ENCODE measurements around the gene TBC1D14. TPM values are rescaled to one million over a fixed set of nuclear protein-coding genes. Genes with fewer than 3 reads are reported as not detected.

TBC1D14 gene
- total RNA-seq, 3 donors from 2014 or later (not counting 1 experiment from before 2014, with no cell fraction given): 36.0 to 54.7 (median 53.2) TPM

- TF ChIP-seq, protein P1, sequence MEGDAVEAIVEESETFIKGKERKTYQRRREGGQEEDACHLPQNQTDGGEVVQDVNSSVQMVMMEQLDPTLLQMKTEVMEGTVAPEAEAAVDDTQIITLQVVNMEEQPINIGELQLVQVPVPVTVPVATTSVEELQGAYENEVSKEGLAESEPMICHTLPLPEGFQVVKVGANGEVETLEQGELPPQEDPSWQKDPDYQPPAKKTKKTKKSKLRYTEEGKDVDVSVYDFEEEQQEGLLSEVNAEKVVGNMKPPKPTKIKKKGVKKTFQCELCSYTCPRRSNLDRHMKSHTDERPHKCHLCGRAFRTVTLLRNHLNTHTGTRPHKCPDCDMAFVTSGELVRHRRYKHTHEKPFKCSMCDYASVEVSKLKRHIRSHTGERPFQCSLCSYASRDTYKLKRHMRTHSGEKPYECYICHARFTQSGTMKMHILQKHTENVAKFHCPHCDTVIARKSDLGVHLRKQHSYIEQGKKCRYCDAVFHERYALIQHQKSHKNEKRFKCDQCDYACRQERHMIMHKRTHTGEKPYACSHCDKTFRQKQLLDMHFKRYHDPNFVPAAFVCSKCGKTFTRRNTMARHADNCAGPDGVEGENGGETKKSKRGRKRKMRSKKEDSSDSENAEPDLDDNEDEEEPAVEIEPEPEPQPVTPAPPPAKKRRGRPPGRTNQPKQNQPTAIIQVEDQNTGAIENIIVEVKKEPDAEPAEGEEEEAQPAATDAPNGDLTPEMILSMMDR (IDR thresholded peaks at IDR 0.05): no peak
- Histone ChIP-seq H3K36me3 (ENCODE audit: control insufficient read depth, insufficient read depth, low read length) (peaks cover 59% of the 10 kb centered on the region), H3K4me1 (ENCODE audit: control insufficient read depth, insufficient read depth, low read length) (peaks cover 19% of the 10 kb centered on the region), H3K27me3 (ENCODE audit: control insufficient read depth, insufficient read depth, low read length) (no peaks in the 10 kb centered on the region), H3K27ac (ENCODE audit: low read length) (no peak overlapping the region), H3K4me3 (ENCODE audit: low read length) (no peak overlapping the region), H3K9me3 (ENCODE audit: control insufficient read depth, insufficient read depth, low read length) (no peaks in the 10 kb centered on the region)
- ATAC-seq: no peak
- no peak overlapping the region for H3K27ac Mint-ChIP-seq
- 97% methylated on average over 10 of the region's 10 CpGs for WGBS (ENCODE audit: insufficient coverage)
- no peak for DNase-seq
- H3K9me3 Mint-ChIP-seq: no peaks in the 10 kb centered on the region
- H3K4me3 Mint-ChIP-seq: no peak overlapping the region
- no peaks in the 10 kb centered on the region for H3K27me3 Mint-ChIP-seq (ENCODE audit: low read depth in 2 of 2)
- intact Hi-C loops (cut with micrococcal nuclease): no loop called here
- peaks cover 17 to 21% of the 10 kb centered on the region in 2 donors for H3K4me1 Mint-ChIP-seq
- H3K36me3 Mint-ChIP-seq: peaks cover 8% of the 10 kb centered on the region
Observed at GRCh38 chr4:7055990-7056325, 146.3 kb downstream of the TBC1D14 start.

- Histone ChIP-seq H3K4me1 (ENCODE audit: control insufficient read depth, insufficient read depth, low read length) (no peaks in the 10 kb centered on the region), H3K4me3 (ENCODE audit: low read length) (no peak overlapping the region), H3K27ac (ENCODE audit: low read length) (no peak overlapping the region), H3K27me3 (ENCODE audit: control insufficient read depth, insufficient read depth, low read length) (no peaks in the 10 kb centered on the region), H3K36me3 (ENCODE audit: control insufficient read depth, insufficient read depth, low read length) (peaks cover 76% of the 10 kb centered on the region), H3K9me3 (ENCODE audit: control insufficient read depth, insufficient read depth, low read length) (no peaks in the 10 kb centered on the region)
- H3K27me3 Mint-ChIP-seq (ENCODE audit: low read depth in 2 of 2): no peaks in the 10 kb centered on the region
- H3K4me1 Mint-ChIP-seq: peaks cover 7% of the 10 kb centered on the region in 2 donors
- no peaks in the 10 kb centered on the region for H3K9me3 Mint-ChIP-seq
- TF ChIP-seq, protein P1 (IDR thresholded peaks at IDR 0.05): no peak
- DNase-seq: no peak
- H3K36me3 Mint-ChIP-seq: peaks cover 15% of the 10 kb centered on the region
- intact Hi-C loops (cut with micrococcal nuclease): no loop called here
- ATAC-seq: no peak
- H3K4me3 Mint-ChIP-seq: no peak overlapping the region
- H3K27ac Mint-ChIP-seq: no peak overlapping the region
- WGBS (ENCODE audit: insufficient coverage): 90% methylated on average over 3 of the region's 3 CpGs
Observed at GRCh38 chr4:7058792-7059191, 149.2 kb downstream of the TBC1D14 start.

- Histone ChIP-seq H3K27ac (ENCODE audit: low read length) (no peak overlapping the region), H3K27me3 (ENCODE audit: control insufficient read depth, insufficient read depth, low read length) (no peaks in the 10 kb centered on the region), H3K4me1 (ENCODE audit: control insufficient read depth, insufficient read depth, low read length) (no peaks in the 10 kb centered on the region), H3K4me3 (ENCODE audit: low read length) (no peak overlapping the region), H3K9me3 (ENCODE audit: control insufficient read depth, insufficient read depth, low read length) (no peaks in the 10 kb centered on the region), H3K36me3 (ENCODE audit: control insufficient read depth, insufficient read depth, low read length) (peaks cover 73% of the 10 kb centered on the region)
- DNase-seq: no peak
- Mint-ChIP-seq H3K27ac (no peak overlapping the region), H3K27me3 (ENCODE audit: low read depth in 2 of 2) (no peaks in the 10 kb centered on the region), H3K9me3 (no peaks in the 10 kb centered on the region), H3K36me3 (peaks cover 8% of the 10 kb centered on the region), H3K4me1 (peaks cover 0 to 4% of the 10 kb centered on the region in 2 donors), H3K4me3 (no peak overlapping the region)
- intact Hi-C loops (cut with micrococcal nuclease): no loop called here
- WGBS (ENCODE audit: insufficient coverage): 86% methylated on average over 11 of the region's 11 CpGs
- no peak for ATAC-seq
- TF ChIP-seq, protein P1 (IDR thresholded peaks at IDR 0.05): no peak
Observed at GRCh38 chr4:7059662-7060061, 150.0 kb downstream of the TBC1D14 start.

- Histone ChIP-seq H3K27ac (ENCODE audit: low read length) (no peak overlapping the region), H3K9me3 (ENCODE audit: control insufficient read depth, insufficient read depth, low read length) (no peaks in the 10 kb centered on the region), H3K36me3 (ENCODE audit: control insufficient read depth, insufficient read depth, low read length) (peaks cover 68% of the 10 kb centered on the region), H3K4me1 (ENCODE audit: control insufficient read depth, insufficient read depth, low read length) (no peaks in the 10 kb centered on the region), H3K27me3 (ENCODE audit: control insufficient read depth, insufficient read depth, low read length) (no peaks in the 10 kb centered on the region), H3K4me3 (ENCODE audit: low read length) (no peak overlapping the region)
- TF ChIP-seq, protein P1 (IDR thresholded peaks at IDR 0.05): no peak
- peaks cover 8% of the 10 kb centered on the region for H3K36me3 Mint-ChIP-seq
- no peak overlapping the region for H3K27ac Mint-ChIP-seq
- no peak overlapping the region for H3K4me3 Mint-ChIP-seq
- no peak for ATAC-seq
- no peaks in the 10 kb centered on the region for H3K27me3 Mint-ChIP-seq (ENCODE audit: low read depth in 2 of 2)
- intact Hi-C loops (cut with micrococcal nuclease): no loop called here
- DNase-seq: no peak
- WGBS (ENCODE audit: insufficient coverage): 96% methylated on average over 20 of the region's 20 CpGs
- peaks cover 0 to 8% of the 10 kb centered on the region in 2 donors for H3K4me1 Mint-ChIP-seq
- H3K9me3 Mint-ChIP-seq: no peaks in the 10 kb centered on the region
Observed at GRCh38 chr4:7060346-7061150, 150.9 kb downstream of the TBC1D14 start.

All from natural killer cell (primary cell).